T47D (cell line): Measurements from ENCODE around the gene CAPN12.
"Not testable (repeated sequence)": the region's sequence is repeated elsewhere in the genome, so short reads cannot be mapped to it uniquely, and the experiment has no call there.

ENCODE experiments used
- DNase-seq, 2 experiments: peaks; one replicate each; pipeline versions ENCODE4 v3.0.0 to v3.0.0-alpha.2; 2011 to 2012; ENCODE audit warnings: low read depth in 1 of 2, low spot score in 1 of 2
- JUND ChIP-seq: IDR thresholded peaks from 2 replicates; pipeline ENCODE4 v1.6.1; 2012; ENCODE audit warnings: low read depth
- in situ Hi-C: cut with HindIII; loops from 2 replicates; pipeline ENCODE4 v1.10.0; 2016; ENCODE audit warnings: low sequenced_read_pairs, low pct_unique_long_range_greater_than_20kb

The CAPN12 gene

DNA sequence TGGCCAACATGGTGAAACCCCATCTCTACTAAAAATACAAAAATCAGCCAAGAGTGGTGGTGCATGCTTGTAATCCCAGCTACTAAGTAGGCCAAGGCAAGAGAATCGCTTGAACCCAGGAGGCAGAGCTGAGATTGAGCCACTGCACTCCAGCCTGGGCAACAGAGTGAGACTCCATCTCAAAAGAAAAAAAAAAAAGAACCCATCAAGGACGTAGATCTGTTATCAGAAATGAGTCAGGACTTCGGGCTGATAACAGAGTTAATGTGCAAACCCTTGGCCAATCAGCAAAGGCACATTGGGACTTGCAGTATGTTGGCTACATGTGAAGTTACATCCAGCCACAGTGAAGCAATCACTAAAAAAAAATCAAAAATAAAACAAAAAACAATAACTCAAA is 40.0 kb upstream of the CAPN12 start:
- TF ChIP-seq JUND, result no peak
- in situ Hi-C loops, result no loop called here
- DNase-seq, result no peak

DNA sequence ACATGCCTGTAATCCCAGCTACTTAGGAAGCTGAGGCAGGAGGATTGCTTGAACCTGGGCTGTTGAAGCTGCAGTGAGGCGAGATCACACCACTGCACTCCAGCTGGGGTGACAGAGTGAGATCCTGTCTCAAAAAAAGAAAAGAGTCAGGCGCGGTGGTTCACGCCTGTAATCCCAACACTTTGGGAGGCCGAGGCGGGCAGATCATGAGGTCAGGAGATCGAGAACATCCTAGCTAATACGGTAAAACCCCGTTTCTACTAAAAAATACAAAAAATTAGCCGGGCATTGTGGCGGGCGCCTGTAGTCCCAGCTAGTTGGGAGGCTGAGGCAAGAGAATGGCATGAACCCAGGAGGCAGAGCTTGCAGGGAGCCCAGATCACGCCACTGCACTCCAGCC is 37.9 kb upstream of the CAPN12 start:
- in situ Hi-C loops, DNase-seq: not testable (repeated sequence)

DNA sequence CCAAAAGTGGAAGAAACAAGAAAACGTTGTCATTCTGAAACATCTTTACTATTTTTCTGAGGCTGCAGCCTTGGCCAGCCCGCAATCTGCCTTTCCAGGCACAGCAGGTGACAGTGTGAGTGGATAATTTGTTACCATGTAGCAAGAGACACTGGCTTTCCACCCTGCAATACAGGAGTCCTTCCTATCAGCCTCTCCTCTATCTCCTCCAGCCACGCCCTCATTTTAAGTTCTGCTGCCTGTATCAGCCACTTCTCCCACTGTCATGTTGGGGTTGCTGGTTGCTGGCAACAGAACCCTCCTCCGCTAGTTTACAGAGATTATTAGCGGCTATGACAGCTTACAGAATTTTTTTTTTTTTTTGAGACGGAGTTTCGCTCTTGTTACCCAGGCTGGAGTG is 36.8 kb upstream of the CAPN12 start:
- DNase-seq, result no peak
- no peak for TF ChIP-seq JUND
- in situ Hi-C loops, result no loop called here

DNA sequence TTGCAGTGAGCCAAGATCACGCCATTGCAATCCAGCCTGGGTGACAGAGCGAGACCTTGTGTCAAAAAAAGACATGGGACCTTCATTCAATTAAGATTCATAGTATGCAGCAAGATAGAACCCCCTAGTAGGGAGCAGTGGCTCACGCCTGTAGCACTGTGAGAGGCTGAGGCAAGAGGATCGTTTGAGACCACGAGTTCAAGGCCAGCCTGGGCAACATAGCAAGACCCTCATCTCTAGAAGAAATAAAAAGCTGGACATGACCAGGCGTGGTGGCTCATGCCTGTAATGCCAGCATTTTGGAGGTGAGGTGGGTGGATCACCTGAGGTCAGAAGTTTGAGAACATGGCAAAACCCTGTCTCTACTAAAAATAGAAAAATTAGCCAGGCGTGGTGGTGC is 36.2 kb upstream of the CAPN12 start:
- in situ Hi-C loops, result no loop called here
- TF ChIP-seq JUND, result no peak
- no peak for DNase-seq

DNA sequence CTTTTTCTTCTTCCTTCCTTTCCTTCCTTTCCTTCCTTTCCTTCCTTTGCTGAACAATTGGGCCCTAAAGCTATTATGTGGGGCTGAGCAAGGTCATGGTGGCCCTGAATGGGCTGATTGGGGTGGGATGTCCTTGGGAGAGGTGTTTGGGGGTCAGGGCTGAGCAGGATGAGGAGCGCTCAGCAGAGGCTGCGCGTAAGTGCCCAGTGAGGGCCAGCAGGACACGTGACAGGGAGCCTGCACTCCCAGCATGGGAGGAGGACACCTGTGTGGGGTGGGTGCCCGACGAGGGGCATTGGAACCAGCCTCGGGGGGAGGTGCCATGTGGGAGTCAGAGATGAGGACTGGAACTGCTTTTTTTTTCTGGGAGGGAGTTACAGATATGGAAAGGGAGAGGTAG is 34.5 kb upstream of the CAPN12 start:
- no peak for DNase-seq
- no peak for TF ChIP-seq JUND
- in situ Hi-C loops, result no loop called here

DNA sequence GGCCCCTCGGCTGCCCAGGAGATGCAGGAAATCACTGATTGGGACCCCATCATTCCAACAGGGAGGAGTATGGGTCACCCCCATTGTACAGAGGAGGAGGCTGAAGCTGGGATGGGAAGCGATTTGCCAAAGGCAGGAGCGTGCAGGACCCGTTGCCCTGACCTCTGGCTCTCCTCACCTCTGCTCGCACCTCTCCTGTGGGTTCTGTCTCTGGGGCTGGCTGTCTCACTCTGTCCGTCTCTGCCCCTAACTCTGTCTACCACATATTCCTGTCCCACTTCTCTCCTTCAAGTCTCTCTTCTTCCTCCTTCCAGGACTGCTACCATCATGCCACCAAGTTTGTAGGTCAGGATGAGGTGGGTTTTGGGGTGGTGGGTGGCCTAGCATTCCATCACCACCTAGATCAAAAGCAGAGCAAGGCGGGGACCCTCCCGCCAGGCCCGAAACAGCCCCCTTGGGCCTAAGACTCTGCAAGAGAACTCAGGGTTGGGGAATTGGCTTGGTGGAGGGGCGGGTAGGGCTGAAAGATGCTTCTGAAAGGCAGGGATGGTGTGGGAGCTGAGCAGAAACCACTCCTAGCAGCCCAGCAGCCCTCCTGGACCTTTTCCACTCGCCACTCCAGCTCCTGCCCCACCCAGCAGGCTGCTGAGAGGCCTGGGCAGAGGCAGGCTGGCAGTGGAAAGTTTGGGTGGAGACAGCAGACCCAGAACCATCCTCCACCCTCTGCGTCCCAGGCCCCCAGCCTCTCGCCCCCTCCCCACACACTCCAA is 30.1 kb upstream of the CAPN12 start:
- in situ Hi-C loops, result no loop called here
- DNase-seq, result no peak
- TF ChIP-seq JUND, result no peak

DNA sequence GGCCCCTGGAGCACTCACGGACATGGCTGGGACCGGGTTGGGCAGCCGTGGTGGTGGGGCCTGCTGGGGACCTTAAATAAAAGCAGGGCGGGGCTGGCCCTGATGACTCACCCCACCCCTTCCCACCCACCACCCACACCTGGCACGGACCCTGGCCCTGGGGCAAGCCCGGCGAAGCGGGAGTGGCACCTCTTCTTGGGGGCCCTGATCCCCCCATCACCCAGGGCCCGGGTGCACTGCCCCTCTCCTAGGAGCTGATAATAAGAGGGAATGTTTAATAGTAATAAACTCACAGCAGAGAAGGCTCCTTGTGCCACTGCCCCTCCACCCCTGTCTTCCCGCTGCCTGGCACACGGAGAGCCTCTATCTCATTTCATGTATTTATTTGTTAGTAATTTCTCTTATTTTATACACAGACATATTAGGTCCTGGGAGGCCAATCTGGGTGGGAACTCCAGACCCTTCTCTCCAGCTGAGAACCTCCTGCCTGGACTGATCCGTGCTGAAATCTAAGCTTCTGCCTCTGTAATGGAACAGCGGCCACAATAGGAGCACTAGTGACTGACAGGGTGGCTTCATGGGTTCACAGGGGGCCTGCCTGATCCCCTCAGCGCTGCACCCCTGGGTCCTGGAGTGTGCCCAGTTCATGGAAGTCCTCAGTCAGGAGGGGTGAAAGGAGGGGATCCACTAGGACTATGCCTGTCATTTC is 29.3 kb upstream of the CAPN12 start, which contains the start of gene LGALS7:
Gene LGALS7 (minus strand): TSS at position 49 of the 709 bp plus-strand sequence. CDS start 25 bp downstream, at position 24.
- in situ Hi-C loops, result no loop called here
- no peak for DNase-seq
- no peak for TF ChIP-seq JUND

DNA sequence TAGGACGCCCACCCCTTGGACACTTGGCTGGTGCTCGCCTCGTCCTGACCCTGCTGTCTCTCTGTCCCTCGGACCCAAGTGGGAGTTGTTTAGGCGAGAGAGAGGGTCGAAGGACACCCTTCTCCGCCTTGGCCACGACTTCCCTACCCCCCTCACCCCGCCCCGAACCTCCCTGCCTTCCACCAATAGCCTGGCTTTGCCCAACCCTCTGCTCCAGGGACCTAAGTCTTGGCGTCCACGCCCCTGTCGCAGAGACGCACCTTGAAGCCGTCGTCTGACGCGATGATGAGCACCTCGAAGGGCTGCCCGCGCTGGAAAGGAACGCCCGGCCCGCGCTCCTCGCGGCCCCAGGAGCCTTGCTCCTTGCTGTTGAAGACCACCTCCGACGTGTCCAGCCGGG is 27.3 kb upstream of the CAPN12 start:
- in situ Hi-C loops, result not testable (repeated sequence)

DNA sequence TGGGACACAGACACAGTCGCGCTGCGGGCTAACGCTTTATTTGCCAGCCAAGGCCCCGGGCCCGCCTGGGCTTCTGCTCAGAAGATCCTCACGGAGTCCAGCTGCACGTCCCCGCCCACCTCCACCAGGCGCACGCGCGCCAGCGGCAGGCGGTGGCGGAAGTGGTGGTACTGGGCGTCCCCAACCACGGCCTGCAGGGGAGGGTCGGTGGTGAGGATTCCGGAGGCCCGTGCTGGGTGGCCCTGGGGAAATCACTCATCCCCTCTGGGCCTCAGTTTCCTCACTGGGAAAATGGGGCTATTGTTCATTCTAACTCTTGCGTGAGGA is 26.6 kb upstream of the CAPN12 start:
- DNase-seq, in situ Hi-C loops: not testable (repeated sequence)

More for the DNA sequence above, 27.3 kb upstream of the CAPN12 start:
- DNase-seq, result not testable (repeated sequence)

DNA sequence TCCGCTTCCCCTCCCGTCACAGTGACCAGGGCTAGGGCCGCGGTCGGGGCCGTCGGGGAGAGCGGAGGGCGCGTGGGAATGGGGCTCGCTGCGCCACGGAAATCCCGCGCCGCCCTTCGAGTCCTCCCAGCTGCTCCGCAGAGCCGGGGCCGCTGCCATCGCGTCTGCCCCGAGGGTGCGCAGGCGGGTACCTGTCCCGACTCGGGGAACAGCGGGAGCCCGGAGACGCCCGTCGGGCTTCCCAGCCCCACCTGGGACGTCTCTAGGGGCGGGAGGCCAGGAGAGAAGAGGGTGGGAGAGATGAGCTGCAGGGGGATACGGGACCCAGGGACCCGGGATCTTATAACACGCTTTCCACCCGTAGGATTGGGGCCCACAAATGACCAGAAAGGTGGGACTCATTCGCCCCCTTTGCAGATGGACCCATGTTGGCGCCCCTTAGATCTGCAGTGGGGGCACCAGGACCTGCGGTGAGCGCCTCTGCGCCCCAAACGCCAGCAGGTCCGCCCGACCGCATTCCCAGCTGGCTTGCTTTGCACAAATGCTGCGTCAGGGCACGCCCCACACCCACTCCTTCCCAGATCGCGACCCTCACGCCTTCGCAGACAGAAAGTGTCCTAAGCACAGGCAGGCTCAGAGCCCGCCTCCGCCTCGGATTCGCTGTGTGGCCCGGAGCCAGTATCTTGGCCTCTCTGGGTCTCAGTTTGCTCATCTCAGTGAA is 26.1 kb upstream of the CAPN12 start:
- DNase-seq, in situ Hi-C loops: not testable (repeated sequence)

DNA sequence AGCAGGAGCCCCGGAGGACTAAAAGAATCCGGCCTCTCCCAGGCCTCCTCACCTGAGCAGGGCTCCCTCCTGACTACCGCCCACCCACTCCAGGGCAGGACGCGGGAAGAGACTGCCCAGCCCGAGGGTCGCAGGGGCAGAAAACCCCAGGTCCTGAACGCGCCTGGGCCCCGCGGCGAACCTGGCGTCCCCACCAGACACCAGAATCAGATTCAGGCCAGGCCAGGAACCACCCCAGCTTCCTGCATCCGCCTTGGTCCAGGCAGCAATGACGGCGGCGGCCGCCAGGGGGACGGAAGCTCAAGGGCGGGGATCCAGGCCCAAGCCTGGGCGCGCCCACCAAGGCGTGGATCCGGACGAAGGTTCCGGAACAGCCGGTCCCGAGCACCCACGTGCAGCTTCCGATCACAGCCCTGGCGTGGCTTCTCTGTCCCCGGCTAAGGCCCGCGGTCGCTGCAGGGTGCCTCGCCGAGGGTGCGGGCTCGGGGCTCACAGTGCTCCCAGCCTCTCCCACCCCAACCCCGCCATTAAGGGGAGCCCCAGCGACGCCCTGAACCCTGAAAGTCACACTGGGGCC is 25.4 kb upstream of the CAPN12 start:
- TF ChIP-seq JUND, result no peak
- DNase-seq, result no peak
- in situ Hi-C loops, result no loop called here

DNA sequence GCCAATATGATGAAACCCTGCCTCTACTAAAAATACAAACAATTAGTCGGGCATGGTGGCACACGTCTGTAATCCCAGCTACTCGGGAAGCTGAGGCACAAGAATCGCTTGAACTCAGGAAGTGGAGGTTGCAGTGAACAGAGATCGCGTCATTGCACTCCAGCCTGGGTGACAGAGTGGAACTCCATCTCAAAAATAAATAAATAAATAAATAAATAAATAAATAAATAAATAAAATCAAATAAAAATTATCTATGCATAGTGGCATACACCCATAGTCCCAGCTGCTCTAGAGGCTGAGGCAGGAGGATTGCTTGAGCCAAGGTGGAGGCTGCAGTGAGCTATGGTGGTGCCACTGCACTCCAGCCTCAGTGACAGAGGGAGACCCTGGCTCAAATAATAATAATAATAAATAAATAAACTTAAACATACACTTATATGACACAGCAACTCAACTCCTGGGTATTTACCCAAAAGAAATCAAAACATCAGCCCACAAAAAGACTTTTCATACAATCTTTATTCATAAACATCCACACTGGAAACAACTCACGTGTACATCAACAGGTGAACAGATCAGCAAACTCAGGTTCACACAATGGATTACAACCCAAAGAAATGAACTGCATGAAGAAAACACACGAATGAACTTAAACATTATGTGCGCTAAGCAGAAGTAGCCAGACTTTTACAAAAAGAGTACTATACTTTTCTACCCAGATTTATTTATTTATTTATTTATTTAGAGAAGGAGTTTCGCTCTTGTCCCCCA is 22.2 kb upstream of the CAPN12 start:
- in situ Hi-C loops, result no loop called here
- TF ChIP-seq JUND, result no peak
- no peak for DNase-seq

DNA sequence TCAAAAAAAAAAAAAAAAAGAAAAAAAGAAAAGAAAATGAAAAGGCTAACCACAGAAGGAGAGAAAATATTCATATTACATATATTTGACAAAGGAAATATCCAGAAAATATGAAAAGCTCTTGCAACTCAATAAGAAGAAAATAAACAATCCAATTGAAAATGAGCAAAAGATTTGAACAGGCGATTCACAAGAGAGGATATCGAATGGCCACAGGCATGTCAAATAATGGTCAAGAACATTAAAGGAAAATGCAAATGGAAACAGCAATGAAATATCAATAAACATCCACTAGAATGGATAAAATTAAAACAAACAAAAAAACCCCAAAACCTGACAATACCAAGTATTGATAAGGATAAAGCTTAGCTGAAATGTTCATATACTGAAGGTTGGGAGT is 20.9 kb upstream of the CAPN12 start:
- no peak for DNase-seq
- in situ Hi-C loops, result no loop called here

More for the DNA sequence above, 20.9 kb upstream of the CAPN12 start:
- TF ChIP-seq JUND, result no peak
